K562 (cell line): Measurements from ENCODE around the gene ICA1. TPM values are rescaled to one million over a fixed set of nuclear protein-coding genes. Genes with fewer than 3 reads are reported as not detected.

Experiments used
- ATAC-seq: fragments of 200-7000 bp; cut with Tn5 transposase; 3 replicates; pipeline ENCODE4 v1.9.1; 2020; ENCODE audit warnings: moderate library complexity
- BruUV-seq: library from RNA; stranded (reverse); fragments of 400-500 nt; replicated peaks from 2 replicates; lab custom pipeline; 2021; lab: Mats Ljungman, UMichigan
- CTCF ChIA-PET: fragments of 300-600 bp; formaldehyde crosslinking; extraction: SDS; loops from one replicate; lab custom pipeline; 2021; ENCODE audit warnings: low intra/inter-chr PET ratio; lab: Yijun Ruan, JAX
- POLR2A ChIA-PET: fragments of 300-600, 350-650 bp; sonication (Branson Sonifier 250); formaldehyde crosslinking; extraction: SDS; loops from one replicate; lab custom pipeline; 2021; ENCODE audit warnings: antibody characterized with exemption, inconsistent platforms; lab: Yijun Ruan, JAX
- DNase-seq, 4 experiments: peaks; one replicate each; pipeline versions ENCODE4 v3.0.0 to v3.0.0-alpha.2; 2011 to 2018; ENCODE audit warnings: low spot score in 3 of 4, mixed read lengths in 3 of 4; ENCODE audit errors: extremely low read depth in 1 of 4
- FAIRE-seq: peaks from 2 replicates; lab custom pipeline; 2011; peaks lifted over from hg19 to GRCh38; lab: Jason Lieb, UNC
- H2AFZ ChIP-seq: 2 replicates; pipeline ENCODE4 v1.6.0; 2011; ENCODE audit warnings: low read depth, low read length, control low read depth, inconsistent platforms
- H3K27ac ChIP-seq: fragments of 200-600 bp; 3 replicates; pipeline ENCODE4 v1.8.0; 2011; ENCODE audit warnings: low read depth, mild to moderate bottlenecking, control low read depth, inconsistent platforms, low read length, moderate library complexity, mixed read lengths; ENCODE audit errors: extremely low read depth
- H3K27me3 ChIP-seq, 2 experiments: fragments of 300-600 bp in 1 of 2; 2 replicates in 1 of 2; 3 replicates in 1 of 2; pipeline versions ENCODE4 v1.6.0 to v1.8.0; 2011; ENCODE audit warnings: inconsistent platforms in 2 of 2, low read length in 2 of 2, mild to moderate bottlenecking in 1 of 2, mixed read lengths in 1 of 2, moderate library complexity in 1 of 2; ENCODE audit not compliant: control insufficient read depth in 2 of 2, insufficient read depth in 2 of 2
- H3K36me3 ChIP-seq: fragments of 300-600 bp; 3 replicates; pipeline ENCODE4 v1.8.0; 2011; ENCODE audit warnings: mild to moderate bottlenecking, low read length, inconsistent platforms; ENCODE audit not compliant: control insufficient read depth, insufficient read depth
- H3K4me1 ChIP-seq, 2 experiments: fragments of 200-600 bp in 1 of 2; replicated peaks in 1 of 2; 2 replicates in 1 of 2; 3 replicates in 1 of 2; pipeline versions ENCODE4 v1.5.1 to v1.8.0; 2011; ENCODE audit warnings: inconsistent platforms in 2 of 2, low read length in 2 of 2, mild to moderate bottlenecking in 1 of 2, mixed read lengths in 1 of 2, moderate library complexity in 1 of 2; ENCODE audit not compliant: control insufficient read depth in 2 of 2, insufficient read depth in 2 of 2
- H3K4me2 ChIP-seq: 2 replicates; pipeline ENCODE4 v1.6.1; 2011; ENCODE audit warnings: low read length, control low read depth, inconsistent platforms, mixed read lengths; ENCODE audit not compliant: insufficient read depth
- H3K4me3 ChIP-seq: fragments of 200-600 bp; sonication (generic), shearing (Covaris generic); 2 replicates; pipeline ENCODE4 v1.5.1; 2016; ENCODE audit warnings: control low read depth, inconsistent platforms
- H3K79me2 ChIP-seq: fragments of 200-600 bp; 3 replicates; pipeline ENCODE4 v1.8.0; 2011; ENCODE audit warnings: low read length, inconsistent platforms; ENCODE audit not compliant: control insufficient read depth, insufficient read depth
- H3K9ac ChIP-seq, 2 experiments: 2 replicates each; pipeline versions ENCODE4 v1.6.0 to v1.6.1; 2011; ENCODE audit warnings: low read depth in 2 of 2, low read length in 2 of 2, control low read depth in 1 of 2, inconsistent platforms in 1 of 2, mild to moderate bottlenecking in 1 of 2, mixed read lengths in 1 of 2; ENCODE audit not compliant: insufficient read depth in 1 of 2
- H3K9me1 ChIP-seq: one replicate; pipeline ENCODE4 v1.6.0; 2011; ENCODE audit warnings: inconsistent platforms, mild to moderate bottlenecking, low read length, moderate library complexity; ENCODE audit not compliant: control insufficient read depth, insufficient read depth
- H3K9me3 ChIP-seq: replicated peaks from 2 replicates; pipeline ENCODE4 v1.5.1; 2011; ENCODE audit warnings: low read depth, low read length, inconsistent platforms; ENCODE audit not compliant: control insufficient read depth, insufficient read depth
- H4K20me1 ChIP-seq: replicated peaks from 2 replicates; pipeline ENCODE4 v1.6.1; 2011; ENCODE audit warnings: low read length, inconsistent platforms, mixed read lengths; ENCODE audit not compliant: control insufficient read depth, insufficient read depth
- CREB1 ChIP-seq, 2 experiments: sonication (generic) in 1 of 2; formaldehyde crosslinking in 1 of 2; IDR thresholded peaks; 2 replicates each; pipeline versions ENCODE4 v1.6.1 to v1.8.0; 2012 to 2022; ENCODE audit warnings: inconsistent platforms in 1 of 2, mild to moderate bottlenecking in 1 of 2, missing genetic modification reagents in 1 of 2, moderate library complexity in 1 of 2
- POLR3A ChIP-seq: IDR thresholded peaks from 2 replicates; pipeline ENCODE4 v1.6.1; 2011; ENCODE audit warnings: borderline replicate concordance, mild to moderate bottlenecking, moderate library complexity; ENCODE audit not compliant: insufficient read length, insufficient read depth; ENCODE audit errors: extremely low read depth
- WGBS: fragments of 100-300 bp; shearing (Covaris generic); methylation state at CpG from one replicate; pipeline ENCODE4 v1.1.6; 2016; ENCODE audit warnings: low coverage, mixed read lengths; ENCODE audit not compliant: insufficient coverage; ENCODE audit errors: missing lambda C conversion rate; 5-methylcytosine and 5-hydroxymethylcytosine counted together
- in situ Hi-C: fragments of 300-500 bp; cut with MboI; formaldehyde crosslinking; loops from 4 replicates; pipeline ENCODE4 v1.15.0; 2018; ENCODE audit warnings: inconsistent platforms, mixed read lengths
- intact Hi-C: fragments of 100-400 bp; cut with micrococcal nuclease; formaldehyde crosslinking; loops from 2 replicates; pipeline ENCODE4 v1.14.2; 2022
- polyA plus RNA-seq, 8 experiments: library from polyadenylated mRNA; depleted of rRNA in 4 of 8; stranded (reverse) in 5 of 8; unstranded in 3 of 8; fragments of >200 nt; fragmentation: Nextera tagmentation in 2 of 8; fragmentation: Illumina TruSeq in 1 of 8; extraction: Ambion mirVana in 2 of 8; extraction: Trizol in 1 of 8; gene quantifications; 2 replicates each; pipeline versions ENCODE4 v1.2.1 to v1.2.3, GENCODE V29; 2011 to 2014; ENCODE audit warnings: inconsistent platforms in 1 of 8, missing spikeins in 1 of 8
- total RNA-seq, 7 experiments: library from RNA; depleted of rRNA in 6 of 7; stranded (reverse); fragments of >200 nt in 6 of 7; fragmentation: Illumina TruSeq in 2 of 7; extraction: Trizol in 2 of 7; gene quantifications; 2 replicates each; pipeline versions ENCODE4 v1.2.1 to v1.2.3, GENCODE V29; 2011 to 2021; ENCODE audit warnings: low replicate concordance in 1 of 7

ICA1 gene
- total and polyA plus RNA-seq, 9 of the 15 experiments (the other 6 are each of a cell fraction or from before 2014, with no cell fraction given) = 7.1 to 22.3 (median 16.4) TPM

GRCh38 chr7:8236780-8237407, 25.1 kb downstream of the ICA1 start:
- no peak for DNase-seq
- no peak for ATAC-seq
- WGBS = 47% methylated on average over 3 of the region's 3 CpGs
- Histone ChIP-seq H3K4me3 (no peak overlapping the region), H3K27me3 (no peaks in the 10 kb centered on the region), H2AFZ (no peak overlapping the region), H3K4me2 (no peak overlapping the region), H3K27ac (no peak overlapping the region), H3K9me1 (no peaks in the 10 kb centered on the region), H4K20me1 (no peaks in the 10 kb centered on the region), H3K9me3 (no peaks in the 10 kb centered on the region), H3K9ac (no peak overlapping the region), H3K36me3 (no peaks in the 10 kb centered on the region), H3K4me1 (peaks cover 11 to 15% of the 10 kb centered on the region in 2 experiments; a peak in 4 of 5 replicates), H3K79me2 (no peaks in the 10 kb centered on the region)
- POLR2A ChIA-PET = interaction anchor here (1.0 kb wide), 1 partner anchor 18 kb away, joined by 4 read pairs; no protein-coding TSS in a partner anchor
- CTCF ChIA-PET = no interaction called here
- no peak for FAIRE-seq
- intact Hi-C loops = no loop called here
- BruUV-seq = no TSS peak
- in situ Hi-C loops = no loop called here
- TF ChIP-seq POLR3A (no peak), CREB1 (IDR thresholded peaks at IDR 0.05) (no peak), CREB1 (CRISPR knock-in tag; IDR thresholded peaks at IDR 0.05) (no peak)
